GM18868 (cell line): ENCODE results near the gene SRGAP2B.
"Not testable (repeated sequence)": the region's sequence is repeated elsewhere in the genome, so short reads cannot be mapped to it uniquely, and the experiment has no call there.

Experiments used
- ATAC-seq: cut with Tn5 transposase; IDR thresholded peaks from one replicate; pipeline ENCODE4 v1.9.1; 2021; ENCODE audit warnings: mild to moderate bottlenecking, moderate library complexity; ENCODE audit not compliant: unreplicated experiment

The SRGAP2B gene

DNA sequence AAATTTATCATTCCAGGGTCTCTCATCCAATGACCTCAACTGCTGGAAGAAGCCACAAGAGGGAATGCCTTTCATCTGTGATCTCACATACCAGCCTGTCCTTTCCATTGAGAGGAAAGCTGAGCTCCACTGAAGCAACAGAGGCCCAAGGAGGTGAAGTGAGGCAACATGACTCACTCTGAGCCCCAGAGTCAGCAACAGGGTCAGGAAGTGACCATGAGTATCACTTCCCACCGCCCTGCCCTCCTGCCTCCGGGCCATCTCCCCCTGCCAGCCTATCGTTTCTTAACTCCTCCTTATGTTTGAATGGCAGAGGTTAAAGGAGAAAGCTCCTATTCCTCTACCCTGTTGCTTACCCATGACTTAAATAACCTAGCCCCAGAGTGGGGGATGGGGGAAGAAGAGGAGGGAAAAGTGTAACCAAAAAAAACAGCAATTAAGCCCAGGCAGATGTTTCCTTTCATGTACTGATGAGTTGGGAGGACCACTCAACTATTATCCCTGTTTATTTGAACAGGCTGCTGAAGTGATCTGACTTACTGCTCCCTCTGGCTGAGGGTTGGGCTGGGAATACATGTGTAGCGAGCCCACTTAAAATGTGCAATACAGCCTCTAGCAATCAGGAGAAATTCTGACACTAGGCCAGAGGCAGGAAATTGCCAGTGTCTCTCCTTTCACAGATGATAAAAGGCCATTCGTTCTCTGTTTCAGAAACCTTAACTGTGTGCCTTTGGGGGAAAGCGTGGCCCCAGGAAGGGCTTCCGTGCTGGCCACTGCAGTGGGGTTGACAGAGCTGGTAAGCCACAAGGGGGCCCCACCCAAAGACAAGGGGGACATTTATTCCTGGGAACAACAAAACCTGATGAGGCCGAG, 177.7 kb downstream of the SRGAP2B start:
- not testable (repeated sequence) for ATAC-seq

DNA sequence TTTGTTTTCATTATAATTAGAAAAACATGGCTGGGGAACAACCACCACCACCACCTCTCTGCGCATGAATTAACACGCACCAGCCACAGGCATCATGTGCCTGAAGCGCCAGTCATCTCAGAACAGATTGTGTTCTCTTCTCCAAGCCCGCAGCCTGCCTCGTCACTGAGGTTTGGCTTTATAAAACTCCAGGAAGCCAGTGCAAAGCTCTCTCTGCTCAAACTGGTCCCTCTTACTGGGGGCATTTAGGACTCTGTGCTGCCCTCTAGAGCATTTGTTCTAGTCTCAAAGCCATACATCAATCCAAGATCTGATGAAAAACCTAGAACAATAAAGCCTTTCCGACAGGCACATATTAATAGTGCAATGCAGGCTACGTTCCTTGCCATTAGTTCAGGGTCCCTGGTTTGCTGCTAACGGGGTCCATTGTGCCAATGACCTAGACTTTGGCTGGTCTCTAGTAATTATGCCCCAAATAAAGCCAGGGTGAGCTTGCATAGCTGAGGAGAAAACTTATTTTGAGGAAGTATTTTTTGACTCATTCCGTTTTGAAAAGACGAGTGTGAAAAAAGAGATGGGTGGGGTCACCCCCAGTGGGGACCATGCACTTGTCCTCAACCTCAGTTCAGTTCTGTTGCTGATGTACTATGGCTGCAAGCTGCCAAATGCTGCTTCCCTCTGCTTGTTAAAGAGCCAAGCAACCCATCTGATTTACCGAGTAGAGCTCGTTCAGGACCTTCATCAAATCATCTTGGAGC, 181.0 kb downstream of the SRGAP2B start:
- not testable (repeated sequence) for ATAC-seq

DNA sequence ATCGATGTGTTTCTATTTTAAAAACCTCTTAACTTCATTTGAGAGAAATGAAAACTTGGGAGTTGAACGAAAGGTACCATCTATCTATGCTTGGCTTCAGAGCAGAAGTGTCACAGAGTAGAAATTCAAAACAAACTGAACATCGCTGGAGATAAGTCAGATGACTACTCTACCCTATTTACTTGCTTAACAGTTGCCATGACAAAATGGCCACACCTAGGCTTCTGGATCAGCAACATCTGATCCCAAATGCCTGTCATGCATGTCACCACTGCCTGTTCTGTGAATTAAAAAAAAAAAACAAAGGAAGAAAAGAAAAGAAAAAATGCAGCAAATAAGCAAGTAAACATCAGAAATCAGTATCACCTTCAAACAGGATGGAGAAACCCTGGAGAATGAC, 181.7 kb downstream of the SRGAP2B start:
- not testable (repeated sequence) for ATAC-seq

DNA sequence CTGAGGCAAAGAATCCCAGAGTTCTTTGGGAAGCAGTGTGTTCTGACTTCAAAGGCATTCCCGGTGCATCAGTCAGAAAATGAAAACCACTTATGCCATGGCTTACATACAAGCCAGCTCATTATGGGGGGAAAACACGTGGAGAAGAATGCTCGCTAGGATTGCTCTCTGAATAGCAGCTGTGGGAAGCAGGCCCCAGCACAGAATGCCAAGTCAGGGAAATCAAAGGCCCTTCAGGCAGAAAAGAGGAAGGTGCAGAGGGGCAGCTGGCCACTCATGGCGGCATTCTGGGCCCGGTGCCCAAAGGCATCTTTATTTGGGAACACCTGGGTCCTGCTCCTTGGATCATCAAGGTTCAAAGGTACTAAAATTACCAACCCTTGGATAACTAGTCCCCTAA, 184.4 kb downstream of the SRGAP2B start:
- ATAC-seq = not testable (repeated sequence)

DNA sequence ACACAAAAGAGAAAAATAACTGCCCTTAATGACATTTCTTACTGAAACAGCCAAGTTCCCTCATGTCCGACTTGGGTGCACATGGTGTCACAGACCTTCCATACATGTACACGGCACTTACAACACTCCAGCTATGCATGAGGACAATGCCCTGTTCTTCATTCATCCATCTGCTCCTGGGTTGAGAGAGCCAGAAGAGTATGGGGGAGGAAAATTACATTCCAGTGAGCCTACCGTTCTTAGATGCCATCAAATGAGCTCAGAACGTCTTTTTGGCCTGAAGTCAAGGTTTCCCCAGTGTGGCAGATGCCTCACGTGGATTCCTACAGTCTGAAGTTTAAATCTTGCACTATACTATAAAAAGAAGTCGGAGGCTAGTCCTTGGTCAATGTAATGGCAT, 194.3 kb downstream of the SRGAP2B start:
- not testable (repeated sequence) for ATAC-seq

DNA sequence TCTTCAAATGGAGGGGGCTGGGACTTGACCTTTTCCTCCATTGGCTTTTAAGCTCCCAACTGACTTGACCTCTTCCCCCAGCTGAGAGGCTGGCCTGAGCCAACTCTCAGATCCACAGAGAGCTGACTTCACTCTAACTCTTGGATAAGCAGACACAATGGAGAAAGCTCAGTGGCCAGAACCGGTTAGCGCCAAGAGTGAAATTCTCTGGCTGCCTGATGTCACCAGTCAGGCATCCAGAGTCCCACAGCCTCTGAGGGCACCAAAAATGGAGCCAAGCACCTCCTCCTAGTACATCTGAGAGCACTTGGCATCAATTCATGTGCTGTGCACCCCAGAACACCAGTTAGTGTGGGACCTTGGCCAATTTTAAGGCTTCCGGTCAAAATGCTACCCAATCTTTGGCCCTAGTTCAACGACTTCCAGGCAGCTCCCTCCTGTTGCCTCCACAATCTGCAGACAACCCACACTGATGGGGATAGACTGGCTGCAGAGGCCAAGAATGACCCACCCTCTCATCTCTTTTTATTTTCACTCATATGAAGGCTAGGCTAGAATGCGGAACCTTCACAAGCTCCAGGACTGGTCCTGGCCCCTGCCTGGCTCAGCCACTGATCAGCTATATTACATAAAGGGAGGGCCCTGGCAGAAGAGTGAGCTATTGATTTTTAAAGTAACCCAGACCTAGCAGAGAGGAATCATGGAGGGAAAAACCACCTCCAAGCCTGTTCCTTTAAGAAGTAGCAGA, 200.5 kb downstream of the SRGAP2B start:
- not testable (repeated sequence) for ATAC-seq

DNA sequence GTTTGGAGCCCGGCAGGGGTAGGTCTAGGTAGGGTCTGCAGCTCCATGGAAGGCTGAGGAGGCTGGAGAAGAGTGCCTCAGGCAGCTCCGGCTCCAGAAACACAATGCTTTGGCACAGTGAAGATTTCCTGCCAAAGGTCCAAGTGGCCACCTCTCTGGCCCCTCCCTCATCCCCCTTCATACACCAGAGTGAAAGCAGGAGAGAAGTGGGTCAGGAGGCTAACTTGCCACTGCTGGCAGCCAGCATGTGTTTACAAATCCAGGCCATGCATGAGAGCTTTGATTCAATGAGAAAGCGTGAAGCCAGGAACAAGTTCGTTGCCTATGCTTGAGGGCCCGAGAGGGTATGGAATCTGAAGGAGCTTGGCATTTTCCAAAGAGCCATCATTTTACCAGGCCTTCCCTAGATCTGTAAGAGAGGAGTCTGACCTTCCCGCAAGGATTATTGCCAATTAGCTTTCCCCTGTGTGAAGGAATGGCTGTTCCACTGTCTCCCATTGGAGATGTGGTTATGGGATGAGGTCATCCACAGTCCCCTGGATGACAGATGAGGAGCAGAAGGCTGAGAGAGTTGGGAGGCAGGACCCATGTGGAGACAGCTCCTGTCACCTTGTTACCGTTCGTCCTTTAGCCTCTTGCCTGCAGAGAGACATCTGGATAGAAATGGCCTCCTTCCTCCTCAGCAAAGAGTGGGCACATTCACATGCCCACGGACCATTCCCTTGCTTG, 201.3 kb downstream of the SRGAP2B start:
- not testable (repeated sequence) for ATAC-seq

DNA sequence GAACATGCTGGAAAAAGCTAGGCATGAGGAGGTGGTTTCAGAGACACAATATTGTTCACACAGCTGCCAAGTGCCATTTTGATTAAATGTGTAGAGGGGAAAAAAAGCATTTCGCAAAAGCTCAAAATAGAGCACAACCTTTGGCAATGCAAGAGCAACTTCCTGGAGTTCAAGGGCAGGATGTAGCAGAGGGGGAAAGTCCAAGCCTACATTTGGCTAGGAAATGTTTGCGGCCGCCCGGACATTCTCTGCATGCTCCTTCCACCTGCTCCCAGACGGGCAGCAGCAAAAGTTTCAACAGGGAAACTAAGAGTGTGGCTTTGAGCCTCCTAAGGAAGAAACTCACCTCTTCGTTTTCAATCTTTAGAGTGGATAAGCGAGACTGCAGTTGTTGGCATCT, 202.1 kb downstream of the SRGAP2B start:
- not testable (repeated sequence) for ATAC-seq

DNA sequence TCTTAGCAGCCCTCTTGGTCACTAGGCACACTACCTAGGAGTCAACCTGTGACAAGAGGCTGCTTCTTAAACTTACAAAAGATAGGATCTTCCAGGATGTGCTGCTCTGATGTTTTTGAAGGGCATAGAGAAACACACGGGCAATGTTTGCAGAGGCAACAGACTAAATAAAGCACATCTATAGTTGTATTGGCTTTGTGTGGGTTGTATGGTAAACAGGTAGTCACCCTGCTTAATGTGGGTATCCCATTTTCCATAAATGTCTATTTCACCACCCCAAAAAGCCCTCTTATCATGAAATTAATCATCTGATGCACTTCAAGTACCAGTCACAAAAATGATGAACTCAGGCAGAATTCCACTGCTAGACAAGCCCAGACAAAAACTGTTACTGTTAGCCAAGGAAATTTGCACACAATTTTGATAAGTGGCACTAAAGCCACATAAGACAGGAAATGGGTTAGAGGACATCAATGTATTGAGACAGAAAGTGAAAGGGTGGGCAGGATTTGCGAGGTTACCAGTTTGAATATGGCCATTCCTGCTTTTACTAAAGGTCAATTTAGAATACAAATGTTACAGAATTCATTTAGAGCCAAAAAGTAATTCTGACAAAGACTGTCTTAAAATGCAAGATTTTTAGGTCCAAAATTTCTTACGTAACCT, 205.5 kb downstream of the SRGAP2B start:
- not testable (repeated sequence) for ATAC-seq

DNA sequence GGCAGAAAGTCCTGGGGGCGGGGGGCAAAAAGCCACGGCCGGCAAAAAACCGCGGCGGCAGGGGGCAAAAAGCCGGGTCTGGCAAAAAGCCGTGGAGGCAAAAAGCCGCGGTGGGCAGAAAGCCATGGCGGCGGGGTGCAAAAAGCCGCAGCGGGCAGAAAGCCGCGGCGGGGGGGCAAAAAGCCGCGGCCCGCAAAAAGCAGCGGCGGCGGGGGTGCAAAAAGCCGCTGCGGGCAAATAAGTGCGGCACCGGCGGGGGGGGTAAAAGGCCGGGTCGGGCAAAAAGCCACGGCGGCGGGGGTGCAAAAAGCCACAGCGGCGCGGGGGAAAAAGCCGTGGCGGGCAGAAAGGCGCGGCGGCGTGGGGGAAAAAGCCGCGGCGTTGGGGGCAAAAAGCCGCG, 212.1 kb downstream of the SRGAP2B start:
- not testable (repeated sequence) for ATAC-seq

DNA sequence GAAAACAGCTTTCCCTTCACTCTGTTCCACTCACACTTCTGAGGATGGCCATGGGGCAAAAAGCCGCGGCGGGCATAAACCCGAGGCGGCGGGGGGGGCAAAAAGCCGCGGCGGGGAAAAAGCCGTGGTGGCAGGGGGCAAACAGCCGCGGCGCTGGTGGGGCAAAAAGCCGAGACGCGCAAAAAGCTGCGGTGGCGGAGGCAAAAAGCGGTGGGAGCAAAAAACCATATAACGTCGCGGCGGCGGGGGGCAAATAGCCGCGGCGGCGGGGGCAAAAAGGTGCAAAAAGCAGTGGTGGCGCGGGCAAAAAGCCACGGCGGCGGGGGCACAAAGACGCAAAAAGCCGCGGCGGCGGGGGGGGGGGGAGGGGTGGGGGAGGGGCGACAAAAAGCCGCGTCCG, 212.8 kb downstream of the SRGAP2B start:
- ATAC-seq = not testable (repeated sequence)

DNA sequence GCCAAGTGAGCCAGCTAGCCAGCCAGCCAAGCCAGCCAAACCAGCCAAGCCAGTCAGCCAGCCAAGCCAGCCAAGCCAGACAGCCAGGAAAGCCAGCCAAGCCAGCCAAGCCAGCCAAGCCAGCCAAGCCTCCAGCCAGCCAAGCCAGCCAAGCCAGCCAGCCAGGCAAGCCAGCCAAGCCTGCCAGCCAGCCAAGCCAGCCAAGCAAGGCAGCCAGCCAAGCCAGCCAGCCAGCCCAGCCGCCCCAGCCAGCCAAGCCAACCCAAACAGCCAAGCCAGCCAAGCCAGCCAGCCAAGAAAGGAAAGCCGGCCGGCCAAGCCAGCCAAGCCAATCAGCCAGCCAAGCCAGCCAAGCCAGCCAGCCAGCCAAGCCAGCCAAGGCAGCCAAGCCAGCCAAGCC, 236.5 kb downstream of the SRGAP2B start:
- ATAC-seq = not testable (repeated sequence)
